GM12864 (cell line): ENCODE measurements around the gene VTI1A.

Experiments
- DNase-seq: peaks from one replicate; pipeline ENCODE4 v3.0.0-alpha.2; 2011; ENCODE audit warnings: low read depth
- H3K4me3 ChIP-seq: 2 replicates; pipeline ENCODE4 v1.5.1; 2011; ENCODE audit warnings: mild to moderate bottlenecking, low read depth, low read length, control low read depth
- TF ChIP-seq, protein P1 (sequence below): IDR thresholded peaks from 2 replicates; pipeline ENCODE4 v1.5.1; 2011; ENCODE audit warnings: low read depth, mild to moderate bottlenecking, moderate library complexity, low read length, control low read depth, inconsistent platforms; ENCODE audit errors: missing control alignments

The VTI1A gene

DNA sequence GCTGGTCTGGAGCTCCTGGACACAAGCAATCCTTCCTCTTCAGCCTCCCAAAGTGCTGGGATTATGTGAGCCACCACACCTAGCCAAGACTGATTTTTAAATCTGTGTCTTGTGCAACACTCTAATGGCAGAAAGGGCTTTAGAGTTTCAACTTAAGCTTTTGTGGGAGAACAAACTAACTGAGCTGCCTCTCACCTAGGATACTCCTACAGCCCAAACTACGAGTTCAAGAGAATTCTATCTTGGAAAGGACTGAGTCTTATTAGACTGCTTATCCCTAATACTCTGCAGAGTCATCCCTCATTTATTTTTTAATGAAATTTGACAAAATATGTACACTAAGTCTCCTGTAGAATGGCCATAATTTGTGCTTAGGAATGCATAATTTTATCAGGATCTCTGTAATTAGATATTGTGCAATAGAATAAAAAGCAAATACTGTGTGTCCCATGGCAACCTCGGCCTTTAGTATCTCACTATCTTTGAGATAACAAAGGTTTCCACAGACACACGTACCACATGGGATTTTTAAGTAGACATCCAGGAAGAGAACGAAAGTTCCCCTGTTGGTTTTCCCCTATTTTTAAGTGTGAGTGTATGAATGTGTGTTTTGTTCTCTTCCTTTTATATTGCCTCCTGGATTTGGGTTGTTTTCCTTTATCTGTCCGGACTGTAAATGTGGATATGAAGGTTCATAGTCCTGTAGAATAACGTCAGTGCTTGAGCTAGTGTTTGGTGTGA is 303.6 kb downstream of the VTI1A start:
- DNase-seq, result no peak
- no peak overlapping the region for H3K4me3 ChIP-seq
- TF ChIP-seq, protein P1, sequence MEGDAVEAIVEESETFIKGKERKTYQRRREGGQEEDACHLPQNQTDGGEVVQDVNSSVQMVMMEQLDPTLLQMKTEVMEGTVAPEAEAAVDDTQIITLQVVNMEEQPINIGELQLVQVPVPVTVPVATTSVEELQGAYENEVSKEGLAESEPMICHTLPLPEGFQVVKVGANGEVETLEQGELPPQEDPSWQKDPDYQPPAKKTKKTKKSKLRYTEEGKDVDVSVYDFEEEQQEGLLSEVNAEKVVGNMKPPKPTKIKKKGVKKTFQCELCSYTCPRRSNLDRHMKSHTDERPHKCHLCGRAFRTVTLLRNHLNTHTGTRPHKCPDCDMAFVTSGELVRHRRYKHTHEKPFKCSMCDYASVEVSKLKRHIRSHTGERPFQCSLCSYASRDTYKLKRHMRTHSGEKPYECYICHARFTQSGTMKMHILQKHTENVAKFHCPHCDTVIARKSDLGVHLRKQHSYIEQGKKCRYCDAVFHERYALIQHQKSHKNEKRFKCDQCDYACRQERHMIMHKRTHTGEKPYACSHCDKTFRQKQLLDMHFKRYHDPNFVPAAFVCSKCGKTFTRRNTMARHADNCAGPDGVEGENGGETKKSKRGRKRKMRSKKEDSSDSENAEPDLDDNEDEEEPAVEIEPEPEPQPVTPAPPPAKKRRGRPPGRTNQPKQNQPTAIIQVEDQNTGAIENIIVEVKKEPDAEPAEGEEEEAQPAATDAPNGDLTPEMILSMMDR, result no peak

DNA sequence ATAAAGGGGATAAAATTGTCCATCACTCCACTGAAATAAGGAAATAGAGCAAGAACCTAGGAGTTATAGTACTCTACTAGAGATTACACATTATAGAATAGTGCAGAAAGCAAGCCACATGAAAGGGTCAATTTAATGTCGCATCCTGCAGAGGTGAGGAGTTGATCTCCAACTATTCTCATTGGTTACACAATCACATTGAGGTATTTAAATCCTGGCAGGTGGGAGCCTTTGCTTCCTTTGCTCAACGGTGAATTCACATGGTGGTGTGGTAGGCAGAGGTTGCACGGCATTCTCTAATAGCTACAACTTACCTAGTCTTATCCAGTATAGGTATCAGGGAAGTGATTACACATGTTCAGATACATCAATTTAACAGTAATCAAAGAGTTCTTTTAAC is 304.6 kb downstream of the VTI1A start:
- no peak overlapping the region for H3K4me3 ChIP-seq
- TF ChIP-seq, protein P1, result no peak
- no peak for DNase-seq

DNA sequence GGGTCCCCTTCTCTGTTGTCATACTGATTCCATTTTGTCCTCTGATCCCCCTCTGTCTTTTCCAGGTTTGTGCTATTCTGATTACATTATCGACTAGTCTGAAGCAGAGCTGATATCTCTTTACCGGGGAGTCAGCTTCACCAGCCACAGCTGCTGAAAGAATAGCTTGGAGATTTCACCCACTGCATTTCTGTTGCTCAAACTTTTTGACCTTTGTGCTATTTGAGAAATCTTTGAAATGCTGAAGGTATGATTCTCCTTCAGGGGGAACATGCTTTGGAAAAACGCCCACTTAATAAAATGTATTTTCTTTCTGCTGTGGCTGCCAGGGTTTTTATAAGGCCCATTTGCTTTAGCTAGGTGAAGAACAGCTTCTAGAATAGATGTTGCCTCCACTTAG is 305.3 kb downstream of the VTI1A start:
- no peak overlapping the region for H3K4me3 ChIP-seq
- DNase-seq, result no peak
- TF ChIP-seq, protein P1, result no peak

DNA sequence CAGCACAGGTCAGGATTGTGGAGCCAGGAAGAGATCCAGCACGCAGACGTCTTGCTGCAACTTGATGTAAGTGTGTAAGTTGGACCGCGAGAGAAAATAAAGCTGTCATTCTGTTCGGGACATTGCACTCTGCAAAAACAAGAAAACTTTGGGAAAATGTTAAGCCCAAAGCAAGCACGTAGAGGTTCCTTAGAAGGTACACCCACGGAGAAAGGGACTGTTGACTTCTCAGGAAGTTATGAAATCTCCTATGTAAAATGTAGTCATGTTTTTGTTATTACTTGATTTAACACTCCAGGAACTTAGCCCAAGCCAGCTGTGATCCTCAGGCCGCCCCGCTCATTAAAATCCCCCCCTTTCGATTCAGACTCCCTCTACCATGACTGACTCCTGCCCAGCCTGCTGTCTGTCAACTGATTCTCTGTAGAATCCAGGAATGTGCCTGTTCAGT is 307.0 kb downstream of the VTI1A start:
- no peak for DNase-seq
- no peak overlapping the region for H3K4me3 ChIP-seq
- TF ChIP-seq, protein P1, result no peak

DNA sequence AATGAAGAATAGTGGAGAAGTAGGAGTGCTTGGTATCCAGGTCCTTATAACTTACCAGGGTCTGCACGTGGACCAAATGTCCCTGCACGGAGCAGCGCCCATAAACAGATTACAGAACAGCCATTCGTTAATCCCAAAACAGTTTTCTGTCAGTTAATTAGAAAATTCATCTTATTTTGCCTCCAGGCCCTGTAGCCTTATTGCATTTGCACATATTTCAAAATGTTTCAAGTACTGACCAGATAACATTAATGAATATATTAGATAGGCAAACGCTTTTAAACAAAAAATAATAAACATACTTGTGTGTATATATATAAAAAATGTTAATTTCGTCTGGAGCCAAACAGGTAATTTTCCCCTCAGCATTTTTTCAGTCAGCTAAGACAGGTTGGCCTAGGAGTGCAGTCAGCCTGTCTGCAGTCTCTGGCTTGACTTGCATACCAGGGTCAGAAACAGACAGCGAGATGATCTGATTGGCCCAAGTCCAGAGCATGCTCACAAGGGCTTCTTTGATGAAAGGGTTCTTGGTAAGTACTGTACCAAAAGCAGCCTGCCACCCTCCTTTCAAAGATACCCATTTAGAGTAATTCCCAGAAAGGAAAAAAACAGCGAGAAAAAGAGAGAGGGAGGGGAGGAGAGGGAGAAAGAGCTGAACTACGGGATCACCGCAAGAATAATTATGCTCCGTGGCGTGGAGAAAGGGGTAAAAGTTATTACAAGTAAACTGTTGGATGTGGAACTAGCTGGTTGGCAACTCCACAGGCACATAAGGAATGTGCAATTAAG is 308.6 kb downstream of the VTI1A start:
- TF ChIP-seq, protein P1, result no peak
- DNase-seq, result no peak
- H3K4me3 ChIP-seq, result no peak overlapping the region

DNA sequence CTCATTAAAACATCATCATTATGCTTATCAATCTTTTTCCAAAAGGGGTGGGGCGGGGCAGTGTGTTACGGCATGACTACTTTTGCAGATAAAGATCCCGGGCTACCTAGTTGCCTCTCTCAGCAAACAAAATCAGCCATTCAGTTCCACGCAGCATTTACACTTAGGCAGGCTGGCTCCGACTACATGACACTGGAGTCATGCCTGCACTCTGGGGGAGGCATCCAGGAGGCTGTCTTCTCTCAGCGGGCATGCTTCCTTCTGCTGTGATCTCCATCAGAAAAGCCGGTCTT is 309.2 kb downstream of the VTI1A start:
- H3K4me3 ChIP-seq, result no peak overlapping the region
- no peak for DNase-seq
- TF ChIP-seq, protein P1, result no peak

DNA sequence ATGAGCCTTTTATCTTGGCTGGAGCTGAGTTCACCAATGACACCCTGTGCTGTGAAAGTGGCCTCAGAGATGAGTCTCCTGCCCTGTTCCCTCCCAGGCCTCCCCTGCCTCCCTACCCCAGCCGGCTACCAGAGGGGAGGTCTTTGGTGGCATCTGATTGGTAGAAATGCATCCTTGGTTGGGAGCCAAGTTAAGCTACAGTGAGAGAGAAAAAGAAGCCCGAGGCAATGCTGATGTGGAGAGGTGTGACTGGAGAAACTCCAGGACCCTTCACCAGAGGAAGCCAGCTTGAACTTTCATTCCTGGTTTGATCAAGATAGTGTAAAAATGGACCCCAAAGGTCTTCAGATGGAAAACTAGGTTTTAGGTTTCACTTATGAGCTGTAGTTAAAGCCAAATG is 311.9 kb downstream of the VTI1A start:
- DNase-seq, result no peak
- no peak overlapping the region for H3K4me3 ChIP-seq

More for the DNA sequence above, 311.9 kb downstream of the VTI1A start:
- TF ChIP-seq, protein P1, result no peak
